ENCODE measurements around the gene MIDN. TPM values are rescaled to one million over a fixed set of nuclear protein-coding genes. Genes with fewer than 3 reads are reported as not detected.

MIDN gene
- total RNA-seq, 1 donor from 2014 or later: 44.9 TPM

- no peak for DNase-seq (ENCODE audit: low read depth)
Measured at GRCh38 chr19:1258707-1259205, 10.4 kb downstream of the MIDN start.

GRCh38 chr19:1259206-1259875 is 11.0 kb downstream of the MIDN start:
- DNase-seq (ENCODE audit: low read depth): peak; percentile 65

GRCh38 chr19:1259876-1260748 is 11.7 kb downstream of the MIDN start:
- DNase-seq (ENCODE audit: low read depth): peak; percentile 51

GRCh38 chr19:1260749-1261537 is 12.6 kb downstream of the MIDN start:
- DNase-seq (ENCODE audit: low read depth): peak; percentile 86

DNA sequence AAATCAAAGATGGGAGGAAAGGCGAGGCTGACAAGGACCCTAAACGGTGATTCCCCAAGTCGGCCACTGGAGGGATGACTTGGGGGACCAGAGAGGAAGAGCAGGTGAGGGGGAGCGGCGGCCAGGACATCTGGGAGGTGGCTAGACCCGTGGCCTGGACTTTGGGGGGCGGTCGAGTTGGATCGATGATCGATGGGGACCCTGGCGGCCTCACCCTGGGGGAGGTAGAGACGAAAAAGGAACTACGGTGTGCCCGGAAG is 13.1 kb downstream of the MIDN start:
- no peak for DNase-seq (ENCODE audit: low read depth)

- DNase-seq (ENCODE audit: low read depth): peak; percentile 65
Measured at GRCh38 chr19:1261798-1262622, 13.6 kb downstream of the MIDN start.

DNA sequence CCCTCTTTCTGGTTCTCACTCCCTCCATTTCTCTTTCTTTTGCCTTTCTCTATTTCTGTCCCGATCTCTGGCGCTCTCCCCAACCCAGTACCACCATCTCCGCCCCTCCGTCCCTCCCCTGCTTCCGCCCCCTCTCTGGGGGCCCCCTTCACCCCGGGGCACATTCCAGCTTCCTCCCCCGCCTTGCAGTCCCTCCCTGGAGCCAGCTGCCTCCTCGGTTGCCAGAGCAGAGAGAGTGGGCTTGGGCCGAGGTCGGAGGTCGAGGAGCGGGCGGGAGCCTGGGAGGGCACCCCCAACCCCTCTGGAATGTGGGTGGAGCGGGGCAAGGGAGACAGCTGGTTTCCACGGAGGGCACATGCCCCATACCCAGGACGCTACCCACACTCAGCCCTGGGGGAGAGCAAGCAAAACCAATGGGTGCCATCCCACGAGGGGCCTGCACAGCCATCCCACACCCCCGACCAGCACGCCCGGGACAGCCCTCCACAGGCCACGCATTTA is 14.3 kb downstream of the MIDN start:
- no peak for DNase-seq (ENCODE audit: low read depth)

- DNase-seq (ENCODE audit: low read depth): no peak
Measured at GRCh38 chr19:1263188-1263587, 14.8 kb downstream of the MIDN start.

DNA sequence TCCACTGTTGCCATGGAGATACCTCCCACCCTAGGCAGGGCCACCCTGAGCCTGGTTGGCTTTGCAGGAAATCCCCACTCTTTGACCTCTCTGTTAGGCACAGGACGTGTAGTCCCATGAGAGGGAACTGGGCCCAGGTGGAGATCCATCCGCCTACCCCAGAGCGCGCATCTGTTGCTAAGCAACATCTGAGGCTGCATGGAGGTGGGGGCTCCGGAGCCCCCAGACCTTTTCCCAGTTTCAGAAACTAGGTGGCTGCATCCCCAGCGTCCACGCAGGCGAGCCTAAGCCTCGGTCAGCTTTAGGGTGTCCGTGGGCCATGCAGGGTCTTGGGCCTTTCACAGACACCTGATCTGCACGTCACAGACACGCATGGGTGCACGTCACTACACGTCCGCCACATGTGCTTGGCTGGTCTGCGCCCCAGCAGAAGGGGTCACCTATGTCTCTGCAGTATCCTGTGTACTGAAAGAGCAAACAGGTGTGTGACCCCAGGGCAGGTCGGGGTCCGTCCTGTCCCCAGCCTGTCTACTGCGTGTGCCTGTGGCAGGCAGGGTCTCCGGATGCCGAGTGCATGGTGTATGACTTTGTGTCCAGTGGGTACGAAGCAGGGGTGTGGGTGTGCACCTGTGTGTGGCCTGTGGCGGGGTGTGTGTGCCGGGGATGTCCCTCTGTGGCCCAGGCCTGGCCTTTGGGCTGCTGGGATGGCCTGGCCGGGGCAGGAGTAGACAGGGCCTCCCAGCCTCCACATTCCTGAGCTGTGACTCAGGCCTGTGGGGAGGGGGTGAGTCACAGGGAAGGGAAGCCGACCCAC is 16.6 kb downstream of the MIDN start:
- peak; percentile 72 for DNase-seq (ENCODE audit: low read depth)

GRCh38 chr19:1265615-1266128 is 17.3 kb downstream of the MIDN start:
- DNase-seq (ENCODE audit: low read depth): no peak

GRCh38 chr19:1266129-1266915 is 17.9 kb downstream of the MIDN start:
- DNase-seq (ENCODE audit: low read depth): no peak

- DNase-seq (ENCODE audit: low read depth): no peak
Measured at GRCh38 chr19:1266916-1267476, 18.6 kb downstream of the MIDN start.

DNA sequence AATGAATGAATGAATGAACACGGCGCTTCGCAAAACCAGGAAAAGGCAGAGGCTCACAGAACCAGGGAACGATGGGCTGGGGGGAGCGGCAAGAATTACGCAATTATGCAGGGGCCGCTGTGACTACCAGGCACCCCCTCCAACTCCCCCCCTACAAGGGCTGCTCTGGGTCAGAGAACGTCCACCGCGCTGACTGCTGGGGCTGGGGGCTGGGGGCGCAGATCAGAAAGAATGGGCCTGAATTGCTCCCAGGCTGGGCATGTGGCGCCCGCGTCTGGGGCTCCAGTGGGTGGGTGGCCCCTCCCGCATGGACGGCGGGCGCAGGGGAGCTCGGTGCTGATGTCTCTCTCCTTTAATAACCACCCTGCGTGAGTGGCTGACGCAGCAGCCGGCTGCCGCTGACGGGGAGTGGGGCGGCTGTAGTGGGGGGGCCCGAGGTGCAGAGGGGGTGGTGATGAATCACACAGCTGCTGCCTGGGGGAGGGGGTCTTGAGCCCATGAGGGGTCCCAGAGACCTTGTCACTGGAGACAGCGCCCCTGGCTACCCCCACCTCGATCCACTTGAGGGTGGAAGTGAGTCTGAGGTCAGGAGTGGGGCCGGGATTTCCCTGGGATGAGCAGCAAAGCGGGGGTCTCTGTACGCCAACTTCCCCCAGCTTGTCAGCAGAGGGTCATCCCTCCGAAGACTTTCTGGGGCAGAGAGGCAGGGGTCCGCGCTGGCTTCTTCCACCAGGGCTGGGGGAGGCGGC is 19.3 kb downstream of the MIDN start:
- no peak for DNase-seq (ENCODE audit: low read depth)

GRCh38 chr19:1268226-1269064 is 20.1 kb downstream of the MIDN start:
- DNase-seq (ENCODE audit: low read depth): no peak

GRCh38 chr19:1269065-1269477 is 20.7 kb downstream of the MIDN start, which contains the start of gene CIRBP:
CIRBP (plus strand) TSS chr19:1269332; CDS start chr19:1270934, 1,602 bp downstream.
- DNase-seq (ENCODE audit: low read depth): peak; percentile 94

DNA sequence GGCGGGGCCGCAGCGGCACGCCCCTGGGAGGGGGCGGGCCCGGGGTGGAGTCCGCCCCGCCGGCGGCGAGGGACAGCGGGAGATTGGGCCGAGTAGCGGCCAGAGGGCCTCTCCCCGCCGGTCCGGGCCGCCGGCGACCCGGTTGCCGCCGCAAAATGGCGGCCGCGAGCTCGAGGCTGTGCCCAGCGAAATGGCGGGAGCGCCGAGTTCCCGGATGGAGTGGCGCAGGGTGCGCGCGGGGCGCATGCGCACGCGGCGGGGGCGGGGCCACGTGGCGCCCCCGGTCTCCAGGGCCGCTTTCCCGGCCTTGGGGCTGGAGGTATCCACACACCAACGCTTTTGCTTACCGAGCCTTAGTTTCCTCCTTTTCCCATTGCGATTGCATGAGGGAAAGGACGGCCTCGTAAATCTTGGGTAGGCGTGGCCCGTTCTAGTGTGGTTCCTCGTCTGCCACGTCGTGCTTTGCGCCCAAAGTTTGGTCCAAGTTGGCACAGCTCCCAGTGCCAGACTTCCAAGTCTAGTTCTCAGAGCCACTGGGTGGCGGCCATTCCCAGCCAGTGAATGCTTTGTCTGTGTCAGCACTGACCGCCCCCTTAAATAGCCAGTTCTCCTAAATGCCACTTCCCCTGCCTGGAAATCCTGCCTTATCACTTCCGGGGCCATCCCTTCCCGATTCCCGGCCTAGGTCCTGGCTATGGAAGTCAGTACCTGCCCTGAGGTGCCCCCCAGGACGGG is 21.3 kb downstream of the MIDN start:
- DNase-seq (ENCODE audit: low read depth): peak; percentile 78
